ENCODE measurements around the gene GNB3. TPM values are rescaled to one million over a fixed set of nuclear protein-coding genes. Genes with fewer than 3 reads are reported as not detected.
A peak's percentile ranks its signal among the peaks of the same experiment; 100 is the strongest.

The GNB3 gene
- total and polyA plus RNA-seq, 9 of the 15 experiments (the other 6 are each of a cell fraction or from before 2014, with no cell fraction given), result 1.4 to 5.8 (median 2.0) TPM

GRCh38 chr12:6851153-6851920, 10.6 kb downstream of the GNB3 start, which contains the start of gene CDCA3 (continued):
- no peak for TF ChIP-seq ZBTB5 (IDR thresholded peaks at IDR 0.05)
- TF ChIP-seq MBD2 (IDR thresholded peaks at IDR 0.05; ENCODE audit: borderline replicate concordance, low read depth), result peak; percentile 94
- no peak for TF ChIP-seq PHB2 (IDR thresholded peaks at IDR 0.05; ENCODE audit: low read depth)
- TF ChIP-seq SIN3A (IDR thresholded peaks at IDR 0.05; ENCODE audit: borderline replicate concordance in 2 of 2, control insufficient read depth in 1 of 2, low read depth in 2 of 2, low read length in 2 of 2), result peak; percentile 86 to 92; a peak in 3 of 4 replicates
- TF ChIP-seq ARID2 (IDR thresholded peaks at IDR 0.05), result no peak
- peak; percentile 31; the same call in 1 of the 2 replicates for TF ChIP-seq POLR2AphosphoS5 (IDR thresholded peaks at IDR 0.05; ENCODE audit: control insufficient read depth, insufficient read depth, low read depth, low read length)
- no peak for TF ChIP-seq ELF2 (CRISPR knock-in tag; IDR thresholded peaks at IDR 0.05)
- TF ChIP-seq U2AF1 (optimal IDR thresholded peaks at IDR 0.05; ENCODE audit: low read depth, low read length), result no peak
- TF ChIP-seq RNF2 (IDR thresholded peaks at IDR 0.05), result peak; percentile 61; the same call in 1 of the 2 replicates
- no peak for TF ChIP-seq ZNF282 (CRISPR knock-in tag; IDR thresholded peaks at IDR 0.05)
- no peak for TF ChIP-seq ZBTB49 (CRISPR knock-in tag; IDR thresholded peaks at IDR 0.05; ENCODE audit: borderline replicate concordance)
- no peak for TF ChIP-seq GTF2E2 (tag; IDR thresholded peaks at IDR 0.05)
- no peak for TF ChIP-seq MCM3 (IDR thresholded peaks at IDR 0.05)
- TF ChIP-seq CUX1 (CRISPR knock-in tag; IDR thresholded peaks at IDR 0.05), result no peak
- peak; percentile 81 for TF ChIP-seq MEIS2 (IDR thresholded peaks at IDR 0.05; ENCODE audit: partially characterized antibody)
- no peak for TF ChIP-seq KLF1 (tag; IDR thresholded peaks at IDR 0.05)
- no peak for TF ChIP-seq ZZZ3 (IDR thresholded peaks at IDR 0.05)
- 0 out of 2 replicates have a peak, but pooled peaks have one; percentile 24 for TF ChIP-seq TAF7 (tag; IDR thresholded peaks at IDR 0.05)
- no peak for TF ChIP-seq HDAC6 (IDR thresholded peaks at IDR 0.05; ENCODE audit: low read depth, low read length)

Measured in K562 (cell line).